Thymus (tissue), 11 donors: ENCODE measurements around the gene WDR73. TPM values are rescaled to one million over a fixed set of nuclear protein-coding genes. Genes with fewer than 3 reads are reported as not detected.
A peak's percentile ranks its signal among the peaks of the same experiment; 100 is the strongest.

Source experiments
- DNase-seq, 9 donors: peaks; one replicate each; pipeline ENCODE4 v3.0.0-alpha.2; 2013; ENCODE audit warnings: low spot score in 9 of 9, low read depth in 6 of 9, missing footprints in 1 of 9
- H3K27ac ChIP-seq, 2 donors: one replicate each; pipeline ENCODE4 v1.5.1; 2013; ENCODE audit warnings: control low read depth in 1 of 2, low read depth in 1 of 2, low read length in 1 of 2, mild to moderate bottlenecking in 1 of 2, moderate library complexity in 1 of 2
- H3K27me3 ChIP-seq, 2 donors: one replicate each; pipeline ENCODE4 v1.5.1; 2013; ENCODE audit warnings: low read length in 1 of 2; ENCODE audit not compliant: control insufficient read depth in 2 of 2, insufficient read depth in 1 of 2
- H3K36me3 ChIP-seq, 2 donors: one replicate each; pipeline ENCODE4 v1.5.1; 2013; ENCODE audit warnings: low read length in 1 of 2, mild to moderate bottlenecking in 1 of 2, moderate library complexity in 1 of 2; ENCODE audit not compliant: control insufficient read depth in 2 of 2, insufficient read depth in 2 of 2
- H3K4me1 ChIP-seq, 2 donors: one replicate each; pipeline ENCODE4 v1.5.1; 2013; ENCODE audit warnings: low read length in 2 of 2; ENCODE audit not compliant: control insufficient read depth in 2 of 2, insufficient read depth in 2 of 2
- H3K4me3 ChIP-seq, 2 donors: one replicate each; pipeline ENCODE4 v1.5.1; 2013; ENCODE audit warnings: low read length in 2 of 2, control low read depth in 1 of 2, mild to moderate bottlenecking in 1 of 2
- H3K9me3 ChIP-seq, 2 donors: one replicate each; pipeline ENCODE4 v1.5.1; 2013; ENCODE audit warnings: low read length in 1 of 2, mild to moderate bottlenecking in 1 of 2; ENCODE audit not compliant: control insufficient read depth in 2 of 2, insufficient read depth in 1 of 2
- WGBS: extraction: QIAGEN DNeasy Blood & Tissue Kit; methylation state at CpG from one replicate; pipeline ENCODE4 v1.1.7; 2013; 5-methylcytosine and 5-hydroxymethylcytosine counted together
- polyA plus RNA-seq: library from polyadenylated mRNA; stranded (reverse); fragments of 200-250 nt; gene quantifications from one replicate; pipeline ENCODE4 v1.2.3, GENCODE V29; 2013
- total RNA-seq: library from RNA; stranded (reverse); fragments of 120-200 nt; gene quantifications from one replicate; pipeline ENCODE4 v1.2.4, GENCODE V29; 2013
- donor health status: healthy.

The WDR73 gene
- total and polyA plus RNA-seq, 2 donors, result 20.4 to 22.4 TPM

DNA sequence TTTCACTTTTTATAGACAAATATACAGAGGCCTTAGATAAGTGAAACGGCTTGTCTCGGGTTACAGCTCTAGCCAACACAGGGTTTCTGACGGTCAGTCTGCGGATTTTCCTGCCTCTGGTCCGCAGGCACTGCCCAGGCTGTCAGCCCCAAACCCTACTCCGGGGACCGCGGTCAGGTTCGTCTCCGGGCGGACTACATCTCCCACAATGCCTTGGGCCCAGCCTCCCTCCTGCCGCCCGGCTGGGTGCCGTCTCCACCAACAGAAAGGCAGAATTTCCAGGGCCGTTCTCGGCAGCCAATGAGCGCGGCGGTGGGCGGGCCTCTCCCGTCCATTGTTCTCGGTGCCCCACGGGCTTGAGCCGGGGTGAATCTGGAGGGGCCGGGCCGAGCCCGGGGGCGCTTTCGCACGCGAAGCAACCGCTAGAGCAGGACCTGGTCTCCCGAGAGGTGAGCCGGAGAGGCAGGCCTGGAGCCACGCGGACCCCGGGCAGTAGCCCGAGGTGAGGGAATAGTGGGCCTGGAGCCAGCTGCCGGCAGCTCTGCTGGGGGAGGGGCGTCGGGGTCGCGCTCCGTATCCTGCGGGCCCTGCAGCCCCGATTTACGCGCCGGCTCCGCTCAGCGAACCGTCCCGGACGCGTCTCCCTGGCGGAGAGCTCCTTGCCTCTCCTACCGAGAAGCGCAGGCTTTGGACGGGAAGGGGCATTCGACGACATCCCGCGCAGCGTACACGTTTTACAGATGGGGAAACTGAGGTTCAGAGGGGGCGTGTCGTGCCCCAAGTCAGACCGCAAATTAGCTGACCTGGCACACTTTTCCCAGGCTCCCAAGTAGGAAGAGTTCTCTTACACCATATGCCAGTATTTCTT is 53.2 kb downstream of the WDR73 start, which contains the start of gene ZSCAN2:
ZSCAN2 (plus strand) TSS at position 323 of the 868 bp plus-strand sequence. CDS start 2,919 bp downstream, outside the sequence.
- H3K9me3 ChIP-seq, result no peaks in the 10 kb centered on the region
- peak within 1 kb of the TSS; percentile 98 for H3K4me3 ChIP-seq
- peaks cover 16 to 21% of the 10 kb centered on the region in 2 donors for H3K36me3 ChIP-seq
- H3K27me3 ChIP-seq, result no peaks in the 10 kb centered on the region
- WGBS, result under 1% methylated on average over 68 of the region's 68 CpGs
- peak within 1 kb of the TSS; percentile 77 to 83 for H3K27ac ChIP-seq
- peaks cover 23 to 40% of the 10 kb centered on the region in 2 donors for H3K4me1 ChIP-seq
- DNase-seq, result peak; percentile 83 to 97 (median 90)

DNA sequence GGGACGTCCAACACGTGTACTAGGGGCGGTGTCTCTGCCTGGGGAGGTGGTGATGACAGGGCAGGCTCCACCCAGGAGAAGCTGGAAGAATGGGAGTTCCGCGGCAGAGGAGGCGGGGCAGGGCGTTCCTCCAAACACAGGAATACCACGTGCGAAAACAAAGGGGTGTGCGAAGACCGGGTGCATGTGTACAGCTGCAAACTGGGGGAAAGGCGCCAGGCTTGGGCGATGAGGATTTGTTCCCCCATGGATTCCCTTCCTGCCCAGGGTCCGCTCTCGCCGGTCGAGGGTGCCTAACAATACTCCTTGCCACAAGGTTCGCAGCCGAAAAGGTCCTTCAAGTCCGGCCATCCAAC is 53.8 kb downstream of the WDR73 start:
- DNase-seq, result peak in 4 of 9 donors; percentile 41 to 44 (median 42)
- 2% methylated on average over 20 of the region's 20 CpGs for WGBS
- Histone ChIP-seq H3K9me3 (no peaks in the 10 kb centered on the region), H3K27me3 (no peaks in the 10 kb centered on the region), H3K36me3 (peaks cover 12 to 15% of the 10 kb centered on the region in 2 donors), H3K4me1 (peaks cover 23 to 41% of the 10 kb centered on the region in 2 donors), H3K27ac (peak overlapping the region in 1 of 2 donors; percentile 22), H3K4me3 (peak overlapping the region; percentile 98)

DNA sequence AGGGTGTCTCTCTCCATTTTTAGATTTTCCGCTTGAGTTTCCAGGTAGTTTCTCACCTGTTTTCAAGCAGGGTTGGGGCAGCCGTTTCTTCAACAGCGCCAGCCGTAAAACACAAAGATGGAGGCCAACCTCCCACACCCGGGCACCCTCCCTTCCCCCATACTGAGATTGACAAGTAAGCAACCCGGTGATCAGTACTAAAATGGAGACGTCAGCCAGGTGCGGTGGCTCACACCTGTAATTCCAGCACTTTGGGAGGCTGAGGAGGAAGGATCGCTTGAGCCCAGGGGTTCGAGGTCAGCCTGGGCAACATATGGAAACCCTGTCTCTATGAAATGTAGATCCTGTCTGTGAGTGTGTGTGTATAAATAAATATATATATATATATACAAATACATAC is 54.2 kb downstream of the WDR73 start:
- no peak overlapping the region for H3K27ac ChIP-seq
- no peak for DNase-seq
- H3K36me3 ChIP-seq, result peaks cover 10 to 11% of the 10 kb centered on the region in 2 donors
- H3K4me3 ChIP-seq, result no peak overlapping the region
- no peaks in the 10 kb centered on the region for H3K27me3 ChIP-seq
- WGBS, result 90% methylated on average over 10 of the region's 10 CpGs
- peaks cover 23 to 42% of the 10 kb centered on the region in 2 donors for H3K4me1 ChIP-seq
- H3K9me3 ChIP-seq, result peaks cover 0 to 2% of the 10 kb centered on the region in 2 donors

DNA sequence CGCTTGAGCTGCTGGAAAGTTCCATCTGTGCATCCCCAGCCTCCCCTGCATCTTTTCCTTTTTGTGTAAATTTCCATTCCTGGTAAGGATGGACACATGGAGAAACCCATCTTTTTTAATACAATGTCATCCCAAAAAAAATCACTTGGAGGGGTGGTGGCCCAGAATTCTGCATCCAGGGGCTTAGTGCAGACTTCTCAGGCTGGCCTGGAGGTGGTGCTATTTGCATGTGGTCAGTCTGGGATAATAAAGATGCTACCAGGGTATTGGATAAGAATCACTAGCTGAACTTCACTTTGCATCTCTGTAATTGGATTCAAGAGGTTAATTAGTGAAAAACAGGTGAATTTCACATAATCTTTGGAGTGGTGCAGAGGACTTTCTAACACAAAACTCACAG is 55.1 kb downstream of the WDR73 start:
- peaks cover 4 to 6% of the 10 kb centered on the region in 2 donors for H3K36me3 ChIP-seq
- H3K27me3 ChIP-seq, result no peaks in the 10 kb centered on the region
- H3K4me1 ChIP-seq, result peaks cover 23 to 45% of the 10 kb centered on the region in 2 donors
- peak overlapping the region in 1 of 2 donors; percentile 14 for H3K4me3 ChIP-seq
- WGBS, result 16% methylated on average over 1 of the region's 1 CpG
- peaks cover 0 to 5% of the 10 kb centered on the region in 2 donors for H3K9me3 ChIP-seq
- H3K27ac ChIP-seq, result peak overlapping the region; percentile 97 to 99
- DNase-seq, result peak in 3 of 9 donors; percentile 16 to 53 (median 28)

DNA sequence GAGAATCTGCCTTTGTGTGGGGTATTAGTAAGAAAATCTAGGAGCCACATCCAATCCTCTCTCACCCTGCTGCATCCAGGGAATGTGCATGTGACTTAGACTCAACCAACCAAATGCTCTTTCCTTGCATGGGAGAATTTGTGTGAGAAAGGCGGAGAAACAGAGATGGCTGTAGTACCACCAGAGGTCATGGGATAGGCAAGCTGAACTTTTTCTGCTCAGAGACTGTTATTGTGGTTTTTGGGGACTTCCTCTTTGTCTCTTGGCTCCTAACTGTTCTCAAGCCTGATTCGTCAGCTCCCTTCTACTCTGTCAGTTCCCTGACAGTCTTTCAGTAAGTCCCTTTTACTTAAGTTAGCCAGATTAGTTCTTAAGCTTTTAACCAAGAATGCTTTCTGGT is 55.8 kb downstream of the WDR73 start:
- Histone ChIP-seq H3K4me3 (peak overlapping the region; percentile 8 to 14), H3K9me3 (peaks cover 0 to 5% of the 10 kb centered on the region in 2 donors), H3K36me3 (no peaks in the 10 kb centered on the region), H3K4me1 (peaks cover 23 to 45% of the 10 kb centered on the region in 2 donors), H3K27me3 (no peaks in the 10 kb centered on the region), H3K27ac (peak overlapping the region; percentile 97 to 99)
- WGBS, result 10% methylated on average over 2 of the region's 2 CpGs
- peak; percentile 49 to 93 (median 73) for DNase-seq

DNA sequence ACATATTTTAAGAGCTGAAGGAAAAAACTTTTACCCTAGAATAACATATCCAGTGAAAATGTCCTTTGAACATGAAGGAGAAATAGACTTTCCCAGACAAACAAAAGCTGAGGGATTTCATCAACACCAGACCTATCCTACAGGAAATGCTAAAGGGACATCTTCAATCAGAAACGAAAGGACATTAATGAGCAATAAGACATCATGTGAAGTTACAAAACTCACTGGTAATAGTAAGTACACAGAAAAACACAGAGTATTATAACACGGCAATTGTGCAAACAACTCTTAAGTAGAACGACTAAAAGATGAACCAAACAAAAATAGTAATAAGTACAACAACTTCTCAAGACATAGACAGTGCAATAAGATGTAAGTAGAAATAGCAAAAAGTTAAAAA is 56.8 kb downstream of the WDR73 start:
- no peak overlapping the region for H3K27ac ChIP-seq

DNA sequence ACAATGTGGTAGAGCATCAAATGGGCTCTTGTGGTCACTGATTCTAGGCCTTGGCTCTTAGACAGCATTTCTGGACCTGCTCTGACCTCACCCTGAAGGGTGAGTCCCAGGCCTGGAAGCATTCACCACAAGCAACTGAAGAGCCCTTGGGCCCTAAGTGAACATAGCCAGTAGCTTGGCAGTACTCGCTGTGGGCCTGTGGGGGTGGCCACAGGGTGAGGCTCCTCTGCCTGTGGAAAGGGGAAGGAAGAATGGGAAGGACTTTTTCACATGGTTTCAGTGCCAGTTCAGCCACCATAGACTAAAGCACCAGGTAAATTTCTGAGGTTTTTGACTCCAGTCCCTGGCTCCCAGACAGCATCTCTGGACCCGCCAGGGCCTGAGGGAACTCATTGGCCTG is 58.4 kb downstream of the WDR73 start:
- H3K36me3 ChIP-seq, result no peaks in the 10 kb centered on the region
- no peak for DNase-seq
- peaks cover 0 to 5% of the 10 kb centered on the region in 2 donors for H3K9me3 ChIP-seq
- H3K4me1 ChIP-seq, result peaks cover 21 to 40% of the 10 kb centered on the region in 2 donors
- H3K4me3 ChIP-seq, result no peak overlapping the region
- 90% methylated on average over 2 of the region's 2 CpGs for WGBS
- H3K27ac ChIP-seq, result no peak overlapping the region
- H3K27me3 ChIP-seq, result no peaks in the 10 kb centered on the region

More for the DNA sequence above, 56.8 kb downstream of the WDR73 start:
- peaks cover 0 to 5% of the 10 kb centered on the region in 2 donors for H3K9me3 ChIP-seq
- 99% methylated on average over 3 of the region's 3 CpGs for WGBS
- no peaks in the 10 kb centered on the region for H3K27me3 ChIP-seq
- H3K4me3 ChIP-seq, result no peak overlapping the region
- H3K4me1 ChIP-seq, result peaks cover 23 to 45% of the 10 kb centered on the region in 2 donors
- H3K36me3 ChIP-seq, result no peaks in the 10 kb centered on the region
- DNase-seq, result no peak

DNA sequence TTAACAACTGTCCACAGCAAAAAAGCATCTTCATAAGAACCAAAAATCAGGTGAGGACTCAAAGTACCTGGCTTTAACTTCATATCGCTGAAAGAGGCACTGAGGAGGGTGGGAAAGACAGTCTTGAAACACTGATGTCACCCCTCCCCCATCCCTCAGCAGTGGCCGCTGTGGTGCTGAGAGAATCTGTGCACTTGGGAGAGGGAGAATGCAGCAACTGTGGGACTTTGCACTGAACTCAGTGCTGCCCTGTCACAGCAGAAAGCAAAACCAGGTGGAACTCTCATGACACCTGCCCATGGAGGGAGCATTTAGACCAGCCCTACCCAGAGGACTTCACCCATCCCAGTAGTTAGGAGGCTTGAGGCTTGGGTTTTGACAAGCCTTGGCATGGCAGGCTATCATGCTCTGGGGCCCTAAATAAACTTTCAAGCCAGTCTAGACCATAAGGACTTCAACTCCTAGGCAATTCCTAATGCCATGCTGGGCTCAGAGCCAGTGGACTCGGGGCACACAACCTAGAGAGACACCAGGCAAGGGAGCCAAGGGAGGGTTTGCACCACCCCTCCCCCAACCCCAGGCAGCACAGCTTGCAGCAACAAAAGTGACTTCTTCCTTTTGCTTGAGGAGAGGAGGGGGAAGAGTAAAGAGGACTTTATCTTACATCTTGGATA is 59.3 kb downstream of the WDR73 start:
- 91% methylated on average over 3 of the region's 3 CpGs for WGBS

DNA sequence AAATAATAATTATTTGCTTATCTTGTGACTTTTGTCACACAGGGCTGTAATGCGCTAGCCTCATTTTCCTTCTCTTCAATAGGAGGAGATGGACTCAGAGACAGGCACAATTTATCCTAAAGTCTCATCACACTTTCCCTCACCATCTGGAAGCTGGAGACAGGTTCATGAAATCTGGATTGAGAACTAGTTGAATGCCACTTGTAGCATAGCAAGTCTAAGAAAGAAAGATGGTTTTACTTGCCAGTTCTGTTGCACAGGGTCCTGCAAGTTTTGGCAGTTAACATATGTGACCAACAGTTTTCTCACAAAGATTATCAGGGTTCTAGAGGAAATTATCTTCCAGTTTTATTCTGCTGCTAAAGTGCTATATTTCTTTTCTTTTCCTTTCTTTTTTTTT is 62.3 kb downstream of the WDR73 start:
- no peak overlapping the region for H3K27ac ChIP-seq
- H3K9me3 ChIP-seq, result peaks cover 0 to 5% of the 10 kb centered on the region in 2 donors
- no peaks in the 10 kb centered on the region for H3K36me3 ChIP-seq
- no peak overlapping the region for H3K4me3 ChIP-seq
- peaks cover 0 to 12% of the 10 kb centered on the region in 2 donors for H3K4me1 ChIP-seq
- DNase-seq, result no peak
- WGBS, result 100% methylated on average over 1 of the region's 1 CpG
- no peaks in the 10 kb centered on the region for H3K27me3 ChIP-seq

More for the DNA sequence above, 59.3 kb downstream of the WDR73 start:
- no peak overlapping the region for H3K27ac ChIP-seq
- no peaks in the 10 kb centered on the region for H3K36me3 ChIP-seq
- H3K4me3 ChIP-seq, result no peak overlapping the region
- peaks cover 0 to 5% of the 10 kb centered on the region in 2 donors for H3K9me3 ChIP-seq
- peaks cover 18 to 31% of the 10 kb centered on the region in 2 donors for H3K4me1 ChIP-seq
- no peaks in the 10 kb centered on the region for H3K27me3 ChIP-seq
- DNase-seq, result no peak
